CD4-positive, alpha-beta memory T cell (primary cell): ENCODE measurements around the gene NES. TPM values are rescaled to one million over a fixed set of nuclear protein-coding genes. Genes with fewer than 3 reads are reported as not detected.
A peak's percentile ranks its signal among the peaks of the same experiment; 100 is the strongest.

ENCODE experiments used
- CTCF ChIA-PET: fragments of 350-600 bp; sonication (Branson Sonifier 250); formaldehyde crosslinking; loops from one replicate; lab custom pipeline; 2021; ENCODE audit warnings: inconsistent platforms; ENCODE audit not compliant: partially characterized antibody; lab: Charles Lee
- POLR2A ChIA-PET: fragments of 350-600 bp; sonication (Branson Sonifier 250); formaldehyde crosslinking; loops from one replicate; lab custom pipeline; 2021; ENCODE audit not compliant: partially characterized antibody; lab: Charles Lee
- DNase-seq, 5 donors: peaks; one replicate each; pipeline versions ENCODE4 v3.0.0 to v3.0.0-alpha.2; 2020 to 2022; ENCODE audit warnings: mixed read lengths in 1 of 5
- H3K27ac ChIP-seq: one replicate; pipeline ENCODE4 v1.7.0; 2013; ENCODE audit warnings: low read depth, low read length
- H3K27me3 ChIP-seq: 2 replicates; pipeline ENCODE4 v1.7.0; 2013; ENCODE audit warnings: mild to moderate bottlenecking, low read length, moderate library complexity; ENCODE audit not compliant: insufficient read depth
- H3K36me3 ChIP-seq: 2 replicates; pipeline ENCODE4 v1.7.0; 2013; ENCODE audit warnings: mild to moderate bottlenecking, low read length, moderate library complexity; ENCODE audit not compliant: insufficient read depth
- H3K4me1 ChIP-seq: 2 replicates; pipeline ENCODE4 v1.7.0; 2013; ENCODE audit warnings: mild to moderate bottlenecking, low read length, moderate library complexity; ENCODE audit not compliant: insufficient read depth
- H3K4me3 ChIP-seq, 2 donors: one replicate each; pipeline ENCODE4 v1.7.0; 2013; ENCODE audit warnings: low read length in 2 of 2, mild to moderate bottlenecking in 1 of 2
- H3K9me3 ChIP-seq, 2 donors: one replicate each; pipeline ENCODE4 v1.7.0; 2013; ENCODE audit warnings: low read length in 2 of 2, control low read depth in 1 of 2; ENCODE audit not compliant: control insufficient read depth in 1 of 2
- H3K27ac Mint-ChIP-seq, 7 donors: one replicate each; pipeline ENCODE4 v1.8.0; 2020 to 2021; ENCODE audit warnings: mixed read lengths in 7 of 7, mild to moderate bottlenecking in 6 of 7, inconsistent platforms in 3 of 7, moderate library complexity in 3 of 7
- H3K27me3 Mint-ChIP-seq, 2 donors: one replicate each; pipeline ENCODE4 v1.8.0; 2020 to 2021; ENCODE audit warnings: mixed read lengths in 2 of 2
- H3K36me3 Mint-ChIP-seq, 2 donors: one replicate each; pipeline ENCODE4 v1.8.0; 2020 to 2021; ENCODE audit warnings: mixed read lengths in 2 of 2, inconsistent platforms in 1 of 2, mild to moderate bottlenecking in 1 of 2
- H3K4me1 Mint-ChIP-seq, 4 donors: one replicate each; pipeline ENCODE4 v1.8.0; 2020 to 2021; ENCODE audit warnings: mixed read lengths in 4 of 4, mild to moderate bottlenecking in 1 of 4
- H3K4me3 Mint-ChIP-seq, 8 donors: one replicate each; pipeline ENCODE4 v1.8.0; 2020 to 2021; ENCODE audit warnings: mixed read lengths in 8 of 8, mild to moderate bottlenecking in 7 of 8, moderate library complexity in 6 of 8, inconsistent platforms in 3 of 8
- H3K9me3 Mint-ChIP-seq, 8 donors: one replicate each; pipeline ENCODE4 v1.8.0; 2020 to 2021; ENCODE audit warnings: mixed read lengths in 8 of 8, mild to moderate bottlenecking in 5 of 8, inconsistent platforms in 3 of 8, moderate library complexity in 1 of 8
- intact Hi-C: fragments of 100-400 bp; cut with micrococcal nuclease; formaldehyde crosslinking; loops from one replicate; pipeline ENCODE4 v1.15.1; 2023
- polyA plus RNA-seq, 2 donors: library from polyadenylated mRNA; unstranded; fragments of 300-500 nt; fragmentation: Illumina TruSeq; gene quantifications; one replicate each; pipeline ENCODE4 v1.2.3, GENCODE V29; 2021
- total RNA-seq, 2 experiments: library from RNA; stranded (reverse); gene quantifications; one replicate each; pipeline ENCODE4 v1.2.3, GENCODE V29; 2021

The NES gene
- total and polyA plus RNA-seq, 4 experiments from 2014 or later = not detected

- Histone ChIP-seq H3K36me3 (no peaks in the 10 kb centered on the region), H3K27ac (no peak overlapping the region), H3K27me3 (peaks cover 34% of the 10 kb centered on the region), H3K4me3 (no peak overlapping the region), H3K9me3 (no peaks in the 10 kb centered on the region), H3K4me1 (peaks cover 14% of the 10 kb centered on the region)
- ChIA-PET POLR2A (no interaction called here), CTCF (interaction anchor here (0.8 to 6.2 kb wide), 8 partner anchors 11 to 51 kb away, joined by 3 to 60 read pairs (median 20); partner anchors contain the start of gene CRABP2)
- peaks cover 0 to 2% (median 0%) of the 10 kb centered on the region in 8 donors for H3K9me3 Mint-ChIP-seq
- H3K27ac Mint-ChIP-seq = no peak overlapping the region
- no peak for DNase-seq
- H3K27me3 Mint-ChIP-seq = peaks cover 45 to 52% of the 10 kb centered on the region in 2 donors
- H3K4me3 Mint-ChIP-seq = no peak overlapping the region
- H3K36me3 Mint-ChIP-seq = no peaks in the 10 kb centered on the region
- peaks cover 1 to 14% (median 12%) of the 10 kb centered on the region in 4 donors for H3K4me1 Mint-ChIP-seq
- intact Hi-C loops = no loop called here
Measured at GRCh38 chr1:156676114-156676819, 940 bp downstream of the NES start.

- H3K4me1 Mint-ChIP-seq = peaks cover 1 to 14% (median 12%) of the 10 kb centered on the region in 4 donors
- no peak overlapping the region for H3K4me3 ChIP-seq
Measured at GRCh38 chr1:156675210-156676113, 1.7 kb downstream of the NES start.

DNA sequence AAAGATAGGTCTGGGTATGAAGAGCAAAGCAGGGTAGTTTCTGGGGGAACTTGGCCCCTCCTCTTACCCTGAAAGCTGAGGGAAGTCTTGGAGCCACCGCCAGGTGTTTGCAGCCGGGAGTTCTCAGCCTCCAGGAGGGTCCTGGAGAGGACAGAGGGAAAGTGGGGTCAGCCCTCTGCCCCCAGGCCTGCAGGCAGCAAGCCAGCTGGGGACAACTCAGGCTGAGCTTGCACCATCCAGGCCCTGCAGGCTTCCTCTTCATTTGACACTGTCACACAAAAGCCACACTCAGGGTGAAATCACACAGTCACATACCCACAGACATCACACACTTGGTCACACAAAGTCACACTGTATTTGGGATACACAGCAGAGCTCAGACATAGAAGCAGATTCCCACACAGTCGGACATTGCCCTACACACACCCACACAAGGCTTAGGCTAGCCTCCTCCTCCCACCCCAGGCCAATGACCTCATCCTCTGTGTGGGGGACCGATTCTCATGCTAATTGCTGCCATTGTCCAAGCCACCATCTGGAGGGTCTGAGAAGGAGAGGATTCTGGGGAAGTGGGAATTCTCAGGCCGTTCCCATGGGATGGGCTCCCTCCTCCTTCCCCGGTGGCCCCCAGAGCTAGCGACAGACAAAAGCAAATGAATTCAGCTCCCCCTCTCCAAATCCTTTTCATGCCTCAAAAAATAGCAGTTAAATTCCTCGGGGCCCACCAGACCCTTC, 3.7 kb downstream of the NES start:
- Histone ChIP-seq H3K4me1 (peaks cover 14% of the 10 kb centered on the region), H3K9me3 (no peaks in the 10 kb centered on the region), H3K27me3 (peaks cover 22% of the 10 kb centered on the region), H3K36me3 (no peaks in the 10 kb centered on the region), H3K27ac (no peak overlapping the region), H3K4me3 (no peak overlapping the region)
- Mint-ChIP-seq H3K4me3 (no peak overlapping the region), H3K27me3 (peaks cover 28 to 34% of the 10 kb centered on the region in 2 donors), H3K9me3 (peaks cover 0 to 2% (median 0%) of the 10 kb centered on the region in 8 donors), H3K27ac (no peak overlapping the region), H3K4me1 (peaks cover 1 to 14% (median 12%) of the 10 kb centered on the region in 4 donors), H3K36me3 (no peaks in the 10 kb centered on the region)
- no peak for DNase-seq
- ChIA-PET CTCF (interaction anchor here (1.3 to 1.4 kb wide), 2 partner anchors 14 to 16 kb away, joined by 3 to 4 read pairs; no protein-coding TSS in a partner anchor), POLR2A (no interaction called here)
- intact Hi-C loops = no loop called here

More at GRCh38 chr1:156675210-156676113, 1.7 kb downstream of the NES start:
- Mint-ChIP-seq H3K36me3 (no peaks in the 10 kb centered on the region), H3K27ac (no peak overlapping the region), H3K9me3 (peaks cover 0 to 2% (median 0%) of the 10 kb centered on the region in 8 donors), H3K27me3 (peaks cover 40 to 49% of the 10 kb centered on the region in 2 donors), H3K4me3 (no peak overlapping the region)
- H3K4me1 ChIP-seq = peaks cover 14% of the 10 kb centered on the region
- no peaks in the 10 kb centered on the region for H3K36me3 ChIP-seq
- H3K27ac ChIP-seq = no peak overlapping the region
- ChIA-PET POLR2A (no interaction called here), CTCF (interaction anchor here (1.0 to 6.2 kb wide), 6 partner anchors 10 to 51 kb away, joined by 3 to 60 read pairs (median 30); no protein-coding TSS in a partner anchor)
- intact Hi-C loops = no loop called here
- DNase-seq = no peak
- H3K9me3 ChIP-seq = no peaks in the 10 kb centered on the region
- peaks cover 34% of the 10 kb centered on the region for H3K27me3 ChIP-seq

DNA sequence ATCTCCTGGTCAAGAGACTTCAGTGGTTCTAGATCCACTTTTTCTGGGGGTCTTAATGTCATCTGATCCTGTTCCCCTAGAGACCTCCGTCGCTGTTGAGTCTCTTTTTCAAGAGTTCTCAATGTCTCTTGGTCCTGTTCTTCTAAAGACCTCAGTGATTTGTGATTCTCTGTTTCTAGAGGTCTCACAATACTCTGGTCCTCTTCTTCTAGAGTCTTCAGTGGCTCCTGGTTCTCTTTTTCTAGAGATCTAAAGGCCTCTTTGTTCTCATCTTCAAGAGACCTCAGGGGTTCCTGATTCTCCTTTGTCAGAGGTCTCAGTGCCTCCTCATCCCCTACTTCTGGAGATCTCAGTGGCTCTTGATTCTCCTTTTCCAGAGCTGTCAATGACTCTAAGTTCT, 5.4 kb downstream of the NES start:
- CTCF ChIA-PET = interaction anchor here (1.0 kb wide), 1 partner anchor 11 kb away, joined by 3 read pairs; no protein-coding TSS in a partner anchor

GRCh38 chr1:156670791-156671190, 6.4 kb downstream of the NES start:
- Histone ChIP-seq H3K4me1 (no peaks in the 10 kb centered on the region), H3K27me3 (peaks cover 2% of the 10 kb centered on the region), H3K27ac (no peak overlapping the region), H3K9me3 (no peaks in the 10 kb centered on the region), H3K36me3 (no peaks in the 10 kb centered on the region), H3K4me3 (no peak overlapping the region)
- Mint-ChIP-seq H3K4me1 (peaks cover 0 to 4% (median 0%) of the 10 kb centered on the region in 4 donors), H3K36me3 (no peaks in the 10 kb centered on the region), H3K9me3 (peaks cover 0 to 2% (median 0%) of the 10 kb centered on the region in 8 donors), H3K27ac (no peak overlapping the region), H3K4me3 (no peak overlapping the region), H3K27me3 (peaks cover 15 to 20% of the 10 kb centered on the region in 2 donors)
- intact Hi-C loops = no loop called here
- DNase-seq = no peak
- ChIA-PET POLR2A (interaction anchor here (0.6 kb wide), 1 partner anchor 9 kb away, joined by 3 read pairs; no protein-coding TSS in a partner anchor), CTCF (interaction anchor here (1.0 kb wide), 1 partner anchor 189 kb away, joined by 3 read pairs; the partner anchor contains the start of gene NTRK1)

More for the DNA sequence above, 5.4 kb downstream of the NES start:
- intact Hi-C loops = no loop called here
- Mint-ChIP-seq H3K27ac (peak overlapping the region in 1 of 7 donors; percentile 26), H3K27me3 (peaks cover 15 to 22% of the 10 kb centered on the region in 2 donors), H3K36me3 (no peaks in the 10 kb centered on the region), H3K9me3 (peaks cover 0 to 2% (median 0%) of the 10 kb centered on the region in 8 donors), H3K4me3 (no peak overlapping the region), H3K4me1 (peaks cover 0 to 2% (median 0%) of the 10 kb centered on the region in 4 donors)
- H3K4me1 ChIP-seq = no peaks in the 10 kb centered on the region
- no peaks in the 10 kb centered on the region for H3K36me3 ChIP-seq
- POLR2A ChIA-PET = no interaction called here
- no peaks in the 10 kb centered on the region for H3K9me3 ChIP-seq
- no peak for DNase-seq
- peaks cover 8% of the 10 kb centered on the region for H3K27me3 ChIP-seq
- no peak overlapping the region for H3K4me3 ChIP-seq
- no peak overlapping the region for H3K27ac ChIP-seq

DNA sequence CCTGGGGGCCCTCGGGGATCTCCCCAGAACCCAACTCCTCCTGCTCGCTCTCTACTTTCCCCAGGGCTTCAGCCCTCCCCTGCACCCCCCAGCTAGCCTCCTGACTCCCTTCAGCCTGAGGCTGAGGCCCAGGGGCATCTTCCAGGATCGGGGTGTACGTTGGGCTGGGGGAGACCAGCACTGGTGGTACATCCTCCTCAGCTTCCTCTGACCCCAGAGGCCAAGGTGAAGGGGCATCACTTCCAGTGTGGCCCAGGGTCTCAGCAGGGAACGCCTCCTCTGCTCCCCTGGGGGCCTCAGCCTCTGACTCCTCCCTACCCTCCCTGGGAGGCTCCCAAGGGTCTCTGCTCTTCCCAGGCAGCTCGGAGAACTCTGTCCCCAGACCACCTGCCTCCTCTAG, 6.8 kb downstream of the NES start:
- H3K9me3 ChIP-seq = no peaks in the 10 kb centered on the region
- no peak overlapping the region for H3K27ac ChIP-seq
- H3K27me3 Mint-ChIP-seq = peaks cover 13 to 18% of the 10 kb centered on the region in 2 donors
- H3K4me1 ChIP-seq = no peaks in the 10 kb centered on the region
- DNase-seq = no peak
- peaks cover 0 to 2% (median 0%) of the 10 kb centered on the region in 8 donors for H3K9me3 Mint-ChIP-seq
- H3K36me3 Mint-ChIP-seq = no peaks in the 10 kb centered on the region
- CTCF ChIA-PET = interaction anchor here (1.0 kb wide), 1 partner anchor 190 kb away, joined by 3 read pairs; the partner anchor contains the start of gene NTRK1
- peaks cover 0 to 4% (median 0%) of the 10 kb centered on the region in 4 donors for H3K4me1 Mint-ChIP-seq
- POLR2A ChIA-PET = interaction anchor here (0.6 kb wide), 1 partner anchor 9 kb away, joined by 3 read pairs; no protein-coding TSS in a partner anchor
- H3K27ac Mint-ChIP-seq = no peak overlapping the region
- no peaks in the 10 kb centered on the region for H3K36me3 ChIP-seq
- no peak overlapping the region for H3K4me3 Mint-ChIP-seq
- intact Hi-C loops = no loop called here
- H3K27me3 ChIP-seq = no peaks in the 10 kb centered on the region
- H3K4me3 ChIP-seq = no peak overlapping the region
